OCI-LY1 (cell line): ENCODE data around the gene ZNF17.
"Not testable (repeated sequence)": the region's sequence is repeated elsewhere in the genome, so short reads cannot be mapped to it uniquely, and the experiment has no call there.

ENCODE experiments used
- H2AFZ ChIP-seq: fragments of 200-600 bp; sonication (generic), shearing (Covaris generic); 2 replicates; pipeline ENCODE4 v1.6.0; 2014; ENCODE audit warnings: antibody characterized with exemption, mild to moderate bottlenecking, low read length
- H3F3A ChIP-seq: fragments of 200-600 bp; sonication (generic), shearing (Covaris generic); 2 replicates; pipeline ENCODE4 v1.6.0; 2014; ENCODE audit warnings: mild to moderate bottlenecking, antibody characterized with exemption, low read length, moderate library complexity; ENCODE audit not compliant: insufficient read depth
- H3K27ac ChIP-seq: fragments of 200-600 bp; sonication (generic); 2 replicates; pipeline ENCODE4 v1.5.1; 2014; ENCODE audit warnings: low read length, mixed run types, mild to moderate bottlenecking, low read depth; ENCODE audit not compliant: poor library complexity, severe bottlenecking
- H3K27me3 ChIP-seq: fragments of 200-600 bp; sonication (generic); 2 replicates; pipeline ENCODE4 v1.6.0; 2014; ENCODE audit warnings: antibody characterized with exemption, mild to moderate bottlenecking, low read length, moderate library complexity; ENCODE audit not compliant: insufficient read depth
- H3K36me3 ChIP-seq: fragments of 200-600 bp; sonication (generic); 2 replicates; pipeline ENCODE4 v1.6.1; 2014; ENCODE audit warnings: mild to moderate bottlenecking, antibody characterized with exemption, low read length, moderate library complexity, mixed read lengths; ENCODE audit not compliant: insufficient read depth
- H3K4me1 ChIP-seq: fragments of 200-600 bp; sonication (generic); 2 replicates; pipeline ENCODE4 v1.5.1; 2014; ENCODE audit warnings: mild to moderate bottlenecking, low read length, moderate library complexity; ENCODE audit not compliant: insufficient read depth, severe bottlenecking
- H3K4me2 ChIP-seq: fragments of 200-600 bp; sonication (generic), shearing (Covaris generic); 2 replicates; pipeline ENCODE4 v1.6.1; 2014; ENCODE audit warnings: low read length
- H3K4me3 ChIP-seq: fragments of 200-600 bp; sonication (generic); 2 replicates; pipeline ENCODE4 v1.5.1; 2014; ENCODE audit warnings: low read length, low read depth, mild to moderate bottlenecking, mixed read lengths; ENCODE audit not compliant: poor library complexity, severe bottlenecking
- H3K79me2 ChIP-seq: fragments of 200-600 bp; shearing (Covaris generic); 2 replicates; pipeline ENCODE4 v1.6.1; 2016; ENCODE audit warnings: mixed run types, low read length, mixed read lengths; ENCODE audit not compliant: insufficient read depth
- H3K9ac ChIP-seq: fragments of 200-600 bp; sonication (generic), shearing (Covaris generic); 2 replicates; pipeline ENCODE4 v1.6.1; 2014; ENCODE audit warnings: mild to moderate bottlenecking, low read length, mixed read lengths
- H3K9me2 ChIP-seq: fragments of 200-600 bp; sonication (generic), shearing (Covaris generic); 2 replicates; pipeline ENCODE4 v1.6.1; 2014; ENCODE audit warnings: low read depth, mild to moderate bottlenecking, low read length, mixed read lengths
- H3K9me3 ChIP-seq: fragments of 200-600 bp; shearing (Covaris generic); 2 replicates; pipeline ENCODE4 v1.6.1; 2014; ENCODE audit warnings: low read length, mixed read lengths
- H4K20me1 ChIP-seq: fragments of 200-600 bp; sonication (generic), shearing (Covaris generic); 2 replicates; pipeline ENCODE4 v1.6.0; 2016; ENCODE audit warnings: mild to moderate bottlenecking, low read length; ENCODE audit not compliant: insufficient read depth
- EZH2 ChIP-seq: fragments of 200-600 bp; sonication (generic), shearing (Covaris generic); IDR thresholded peaks from 2 replicates; pipeline ENCODE4 v1.8.0; 2017; ENCODE audit warnings: borderline replicate concordance, mixed run types, mild to moderate bottlenecking, antibody characterized with exemption, low read length, moderate library complexity, mixed read lengths
- TF ChIP-seq, protein P1 (sequence below): fragments of 200-600 bp; sonication (generic), shearing (Covaris generic); IDR thresholded peaks from 2 replicates; pipeline ENCODE4 v1.5.1; 2017; ENCODE audit warnings: mild to moderate bottlenecking, antibody characterized with exemption, low read length, moderate library complexity, mixed read lengths

The ZNF17 gene

DNA sequence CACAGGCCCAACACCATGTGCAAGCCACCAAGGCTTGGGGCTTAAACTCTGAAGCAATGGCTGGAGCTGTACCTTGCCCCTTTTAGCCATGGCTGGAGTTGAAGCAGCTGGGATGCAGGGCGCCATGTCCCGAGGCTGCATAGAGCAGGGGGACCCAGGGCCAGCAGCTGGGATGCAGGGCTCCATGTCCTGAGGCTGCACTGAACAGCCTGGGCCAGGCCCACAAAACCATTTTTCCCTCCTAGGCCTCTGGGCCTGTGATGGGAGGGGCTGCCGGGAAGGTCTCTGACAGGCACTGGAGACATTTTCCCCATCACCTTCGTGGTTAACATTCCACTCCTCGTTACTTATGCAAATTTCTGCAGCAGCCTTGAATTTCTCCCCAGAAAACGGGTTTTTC lies 36.8 kb upstream of the ZNF17 start:
- peaks cover 36% of the 10 kb centered on the region for H3K9me3 ChIP-seq
- no peaks in the 10 kb centered on the region for H3K79me2 ChIP-seq
- H4K20me1 ChIP-seq, result no peaks in the 10 kb centered on the region
- no peak overlapping the region for H2AFZ ChIP-seq
- no peak overlapping the region for H3K9ac ChIP-seq
- H3K27me3 ChIP-seq, result no peaks in the 10 kb centered on the region
- TF ChIP-seq, protein P1, sequence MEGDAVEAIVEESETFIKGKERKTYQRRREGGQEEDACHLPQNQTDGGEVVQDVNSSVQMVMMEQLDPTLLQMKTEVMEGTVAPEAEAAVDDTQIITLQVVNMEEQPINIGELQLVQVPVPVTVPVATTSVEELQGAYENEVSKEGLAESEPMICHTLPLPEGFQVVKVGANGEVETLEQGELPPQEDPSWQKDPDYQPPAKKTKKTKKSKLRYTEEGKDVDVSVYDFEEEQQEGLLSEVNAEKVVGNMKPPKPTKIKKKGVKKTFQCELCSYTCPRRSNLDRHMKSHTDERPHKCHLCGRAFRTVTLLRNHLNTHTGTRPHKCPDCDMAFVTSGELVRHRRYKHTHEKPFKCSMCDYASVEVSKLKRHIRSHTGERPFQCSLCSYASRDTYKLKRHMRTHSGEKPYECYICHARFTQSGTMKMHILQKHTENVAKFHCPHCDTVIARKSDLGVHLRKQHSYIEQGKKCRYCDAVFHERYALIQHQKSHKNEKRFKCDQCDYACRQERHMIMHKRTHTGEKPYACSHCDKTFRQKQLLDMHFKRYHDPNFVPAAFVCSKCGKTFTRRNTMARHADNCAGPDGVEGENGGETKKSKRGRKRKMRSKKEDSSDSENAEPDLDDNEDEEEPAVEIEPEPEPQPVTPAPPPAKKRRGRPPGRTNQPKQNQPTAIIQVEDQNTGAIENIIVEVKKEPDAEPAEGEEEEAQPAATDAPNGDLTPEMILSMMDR, result no peak
- TF ChIP-seq EZH2, result no peak
- H3K36me3 ChIP-seq, result peaks cover 74% of the 10 kb centered on the region
- no peaks in the 10 kb centered on the region for H3F3A ChIP-seq
- H3K4me3 ChIP-seq, result no peak overlapping the region
- no peak overlapping the region for H3K4me2 ChIP-seq
- H3K9me2 ChIP-seq, result no peaks in the 10 kb centered on the region
- no peak overlapping the region for H3K27ac ChIP-seq
- H3K4me1 ChIP-seq, result no peaks in the 10 kb centered on the region

- H3K27ac ChIP-seq, H3K4me3 ChIP-seq, H3K27me3 ChIP-seq, H3K9ac ChIP-seq, H3K4me2 ChIP-seq, H3F3A ChIP-seq, H2AFZ ChIP-seq, H4K20me1 ChIP-seq, H3K9me2 ChIP-seq, H3K4me1 ChIP-seq, H3K79me2 ChIP-seq: not testable (repeated sequence)
- Histone ChIP-seq H3K9me3 (peaks cover 39% of the 10 kb centered on the region), H3K36me3 (peaks cover 74% of the 10 kb centered on the region)
Measured at GRCh38 chr19:57374647-57375046, 36.3 kb upstream of the ZNF17 start.

DNA sequence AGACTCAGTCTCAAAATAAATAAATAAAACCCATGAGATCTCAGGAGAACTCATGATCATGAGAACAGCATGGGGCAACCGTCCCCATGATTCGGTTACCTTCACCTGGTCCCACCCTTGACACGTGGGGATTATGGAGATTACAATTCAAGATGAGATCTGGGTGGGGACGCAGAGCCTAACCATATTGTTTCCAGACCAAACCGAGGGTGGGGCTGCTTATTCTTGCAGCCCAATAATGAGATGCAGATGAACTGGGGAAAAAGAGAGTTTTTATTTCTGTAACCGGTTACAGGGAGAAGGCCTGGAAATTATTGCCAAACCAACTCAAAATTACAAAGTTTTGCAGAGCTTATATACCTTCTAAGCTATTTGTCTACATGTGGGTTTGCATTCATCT lies 34.8 kb upstream of the ZNF17 start:
- Histone ChIP-seq H3K9me3 (peaks cover 51% of the 10 kb centered on the region), H4K20me1 (no peaks in the 10 kb centered on the region), H3K36me3 (peaks cover 72% of the 10 kb centered on the region), H3K9ac (no peak overlapping the region), H3K27me3 (no peaks in the 10 kb centered on the region), H2AFZ (no peak overlapping the region), H3K27ac (no peak overlapping the region), H3K79me2 (no peaks in the 10 kb centered on the region), H3K4me3 (no peak overlapping the region), H3K9me2 (no peaks in the 10 kb centered on the region), H3K4me1 (no peaks in the 10 kb centered on the region), H3F3A (no peaks in the 10 kb centered on the region), H3K4me2 (no peak overlapping the region)
- TF ChIP-seq, protein P1, result no peak
- no peak for TF ChIP-seq EZH2

- Histone ChIP-seq H4K20me1 (no peaks in the 10 kb centered on the region), H3K4me3 (no peak overlapping the region), H3F3A (no peaks in the 10 kb centered on the region), H3K4me1 (no peaks in the 10 kb centered on the region), H3K36me3 (peaks cover 57% of the 10 kb centered on the region), H3K4me2 (no peak overlapping the region), H3K9me2 (no peaks in the 10 kb centered on the region), H3K27me3 (no peaks in the 10 kb centered on the region), H3K27ac (no peak overlapping the region), H3K79me2 (no peaks in the 10 kb centered on the region), H2AFZ (no peak overlapping the region), H3K9me3 (peaks cover 49% of the 10 kb centered on the region), H3K9ac (no peak overlapping the region)
- TF ChIP-seq EZH2, result no peak
- TF ChIP-seq, protein P1, result no peak
Measured at GRCh38 chr19:57377498-57378146, 33.3 kb upstream of the ZNF17 start.
